Neuronal stem cell (in vitro differentiated cells): ENCODE data around the gene DNASE2.

Experiments
- DNase-seq: peaks from one replicate; pipeline ENCODE4 v3.0.0-alpha.2; 2013; ENCODE audit warnings: low spot score
- H2AFZ ChIP-seq: one replicate; pipeline ENCODE4 v1.6.1; 2013; ENCODE audit warnings: mild to moderate bottlenecking, low read length, inconsistent platforms
- H2AK5ac ChIP-seq: 2 replicates; pipeline ENCODE4 v1.6.1; 2013; ENCODE audit warnings: low read depth, mild to moderate bottlenecking, inconsistent platforms, low read length, moderate library complexity, mixed read lengths
- H2BK120ac ChIP-seq: 2 replicates; pipeline ENCODE4 v1.6.1; 2013; ENCODE audit warnings: low read depth, mild to moderate bottlenecking, inconsistent platforms, low read length, moderate library complexity, mixed read lengths
- H2BK12ac ChIP-seq: one replicate; pipeline ENCODE4 v1.6.1; 2013; ENCODE audit warnings: low read length, inconsistent platforms
- H2BK15ac ChIP-seq: 2 replicates; pipeline ENCODE4 v1.6.1; 2013; ENCODE audit warnings: mild to moderate bottlenecking, low read length, inconsistent platforms, mixed read lengths
- H2BK5ac ChIP-seq: one replicate; pipeline ENCODE4 v1.6.1; 2013; ENCODE audit warnings: inconsistent platforms, mild to moderate bottlenecking, low read length, moderate library complexity
- H3K14ac ChIP-seq: one replicate; pipeline ENCODE4 v1.6.1; 2013; ENCODE audit warnings: low read length, inconsistent platforms
- H3K18ac ChIP-seq: 2 replicates; pipeline ENCODE4 v1.6.1; 2013; ENCODE audit warnings: low read length, inconsistent platforms
- H3K23ac ChIP-seq: 2 replicates; pipeline ENCODE4 v1.6.1; 2013; ENCODE audit warnings: low read depth, mild to moderate bottlenecking, mixed read lengths, low read length, inconsistent platforms; ENCODE audit not compliant: poor library complexity
- H3K27ac ChIP-seq: replicated peaks from 3 replicates; pipeline ENCODE4 v1.5.1; 2013; ENCODE audit warnings: low read length, inconsistent platforms
- H3K27me3 ChIP-seq, 3 experiments: 2 replicates each; pipeline ENCODE4 v1.6.1; 2013; ENCODE audit warnings: low read length in 3 of 3, mild to moderate bottlenecking in 2 of 3, inconsistent platforms in 1 of 3, low read depth in 1 of 3, mixed read lengths in 1 of 3, moderate library complexity in 1 of 3; ENCODE audit not compliant: control insufficient read depth in 3 of 3, insufficient read depth in 3 of 3
- H3K36me3 ChIP-seq, 2 donors: replicated peaks in 1 of 2; 2 replicates each; pipeline ENCODE4 v1.6.1; 2013; ENCODE audit warnings: low read length in 2 of 2; ENCODE audit not compliant: control insufficient read depth in 2 of 2, insufficient read depth in 2 of 2
- H3K4ac ChIP-seq: 2 replicates; pipeline ENCODE4 v1.6.1; 2013; ENCODE audit warnings: inconsistent platforms, mild to moderate bottlenecking, low read length, moderate library complexity
- H3K4me1 ChIP-seq, 2 donors: 1 replicate in 1 of 2; 2 replicates in 1 of 2; pipeline ENCODE4 v1.6.1; 2013; ENCODE audit warnings: low read length in 2 of 2, low read depth in 1 of 2; ENCODE audit not compliant: control insufficient read depth in 2 of 2, insufficient read depth in 1 of 2
- H3K4me2 ChIP-seq: one replicate; pipeline ENCODE4 v1.6.1; 2013; ENCODE audit warnings: mild to moderate bottlenecking, low read length, inconsistent platforms; ENCODE audit not compliant: insufficient read depth, poor library complexity, severe bottlenecking
- H3K4me3 ChIP-seq, 2 donors: 2 replicates each; pipeline ENCODE4 v1.5.1; 2013; ENCODE audit warnings: low read length in 2 of 2, mild to moderate bottlenecking in 2 of 2, inconsistent platforms in 1 of 2, moderate library complexity in 1 of 2
- H3K79me1 ChIP-seq: one replicate; pipeline ENCODE4 v1.6.1; 2013; ENCODE audit warnings: low read depth, mild to moderate bottlenecking, inconsistent platforms, low read length, moderate library complexity
- H3K9ac ChIP-seq: one replicate; pipeline ENCODE4 v1.6.1; 2013; ENCODE audit warnings: mild to moderate bottlenecking, low read depth, low read length, inconsistent platforms; ENCODE audit not compliant: poor library complexity
- H3K9me3 ChIP-seq, 2 donors: replicated peaks in 1 of 2; 2 replicates each; pipeline versions ENCODE3 to v1.6.1; 2013; ENCODE audit warnings: low read length in 2 of 2, mild to moderate bottlenecking in 2 of 2, inconsistent platforms in 1 of 2, low read depth in 1 of 2, mixed read lengths in 1 of 2, moderate library complexity in 1 of 2; ENCODE audit not compliant: control insufficient read depth in 2 of 2, insufficient read depth in 1 of 2
- H4K8ac ChIP-seq: one replicate; pipeline ENCODE4 v1.6.1; 2013; ENCODE audit warnings: low read depth, mild to moderate bottlenecking, inconsistent platforms, low read length, moderate library complexity
- H4K91ac ChIP-seq: one replicate; pipeline ENCODE4 v1.6.1; 2013; ENCODE audit warnings: low read length, low read depth, mild to moderate bottlenecking, inconsistent platforms; ENCODE audit not compliant: poor library complexity
- WGBS, 2 donors: extraction: QIAGEN DNeasy Blood & Tissue Kit; methylation state at CpG; one replicate each; pipeline ENCODE4 v1.1.7; 2013; ENCODE audit warnings: missing lambda C conversion rate in 2 of 2, mixed read lengths in 1 of 2; ENCODE audit not compliant: insufficient read length in 2 of 2, insufficient replicate concordance in 1 of 2; ENCODE audit errors: extremely low coverage in 2 of 2; 5-methylcytosine and 5-hydroxymethylcytosine counted together

Gene DNASE2

GRCh38 chr19:12899891-12900518 lies 18.8 kb upstream of the DNASE2 start:
- no CpG with 5 or more reads among the region's 10 CpGs for WGBS, 2 donors
- Histone ChIP-seq H3K4ac (no peak overlapping the region), H3K18ac (no peak overlapping the region), H4K8ac (no peak overlapping the region), H4K91ac (no peak overlapping the region), H2BK5ac (no peak overlapping the region), H3K23ac (no peak overlapping the region), H3K27ac (no peak overlapping the region), H3K27me3 (no peaks in the 10 kb centered on the region), H3K14ac (no peak overlapping the region), H3K9ac (no peak overlapping the region), H2AK5ac (no peak overlapping the region), H3K4me3 (no peak overlapping the region), H3K9me3 (no peaks in the 10 kb centered on the region), H3K4me2 (no peak overlapping the region), H3K36me3 (peaks cover 24 to 52% of the 10 kb centered on the region in 2 donors), H3K4me1 (no peaks in the 10 kb centered on the region), H2BK120ac (no peak overlapping the region), H3K79me1 (peaks cover 2% of the 10 kb centered on the region), H2AFZ (no peak overlapping the region), H2BK15ac (no peak overlapping the region), H2BK12ac (no peak overlapping the region)
- no peak for DNase-seq

GRCh38 chr19:12896460-12896859 lies 15.2 kb upstream of the DNASE2 start:
- H2AFZ ChIP-seq = no peak overlapping the region
- no peak overlapping the region for H2BK15ac ChIP-seq
- H2BK12ac ChIP-seq = no peak overlapping the region
- no peak overlapping the region for H4K91ac ChIP-seq
- H3K4ac ChIP-seq = no peak overlapping the region
- H3K4me2 ChIP-seq = no peak overlapping the region
- H3K14ac ChIP-seq = no peak overlapping the region
- peaks cover 7% of the 10 kb centered on the region for H3K79me1 ChIP-seq
- no peak overlapping the region for H3K23ac ChIP-seq
- no peak for DNase-seq
- no peak overlapping the region for H3K18ac ChIP-seq
- H3K9ac ChIP-seq = no peak overlapping the region
- H3K4me1 ChIP-seq = peaks cover 3 to 4% of the 10 kb centered on the region in 2 donors
- peak overlapping the region; percentile 32 for H2BK5ac ChIP-seq
- H3K9me3 ChIP-seq = peaks cover 0 to 2% of the 10 kb centered on the region in 2 donors
- no peaks in the 10 kb centered on the region for H3K27me3 ChIP-seq
- H3K27ac ChIP-seq = no peak overlapping the region
- no peak overlapping the region for H2BK120ac ChIP-seq
- WGBS, 2 donors = no CpG with 5 or more reads among the region's 17 CpGs
- no peak overlapping the region for H3K4me3 ChIP-seq
- H3K36me3 ChIP-seq = peaks cover 39 to 66% of the 10 kb centered on the region in 2 donors
- H2AK5ac ChIP-seq = no peak overlapping the region
- H4K8ac ChIP-seq = no peak overlapping the region

GRCh38 chr19:12893582-12893981 lies 12.3 kb upstream of the DNASE2 start:
- Histone ChIP-seq H3K4me3 (no peak overlapping the region), H3K4ac (no peak overlapping the region), H3K14ac (no peak overlapping the region), H2BK12ac (no peak overlapping the region), H3K18ac (no peak overlapping the region), H4K91ac (no peak overlapping the region), H4K8ac (no peak overlapping the region), H3K4me1 (peaks cover 4 to 8% of the 10 kb centered on the region in 2 donors), H3K79me1 (peaks cover 11% of the 10 kb centered on the region), H3K36me3 (peaks cover 34 to 49% of the 10 kb centered on the region in 2 donors), H3K4me2 (no peak overlapping the region), H2BK5ac (no peak overlapping the region), H3K23ac (no peak overlapping the region), H2BK120ac (no peak overlapping the region), H3K9ac (no peak overlapping the region), H3K9me3 (peaks cover 0 to 2% of the 10 kb centered on the region in 2 donors), H2AK5ac (no peak overlapping the region), H3K27ac (no peak overlapping the region), H2AFZ (no peak overlapping the region), H2BK15ac (no peak overlapping the region), H3K27me3 (peaks cover 0 to 6% (median 0%) of the 10 kb centered on the region in 3 experiments)
- no peak for DNase-seq
- WGBS, 2 donors = no CpG with 5 or more reads among the region's 5 CpGs

- H3K4me1 ChIP-seq = peaks cover 4 to 8% of the 10 kb centered on the region in 2 donors
- H3K79me1 ChIP-seq = peaks cover 10% of the 10 kb centered on the region
- H4K8ac ChIP-seq = no peak overlapping the region
- peak overlapping the region; percentile 88 for H2AFZ ChIP-seq
- H3K23ac ChIP-seq = peak overlapping the region; percentile 25
- WGBS, 2 donors = no CpG with 5 or more reads among the region's 26 CpGs
- no peak overlapping the region for H2BK12ac ChIP-seq
- H3K27ac ChIP-seq = no peak overlapping the region
- H3K4ac ChIP-seq = no peak overlapping the region
- DNase-seq = no peak
- no peak overlapping the region for H2BK15ac ChIP-seq
- H3K36me3 ChIP-seq = peaks cover 21 to 29% of the 10 kb centered on the region in 2 donors
- H4K91ac ChIP-seq = no peak overlapping the region
- peaks cover 0 to 26% (median 8%) of the 10 kb centered on the region in 3 experiments for H3K27me3 ChIP-seq
- peak overlapping the region; percentile 36 for H2AK5ac ChIP-seq
- H2BK5ac ChIP-seq = no peak overlapping the region
- peaks cover 0 to 2% of the 10 kb centered on the region in 2 donors for H3K9me3 ChIP-seq
- peak overlapping the region; percentile 98 for H3K4me2 ChIP-seq
- peak overlapping the region; percentile 90 to 99 for H3K4me3 ChIP-seq
- peak overlapping the region; percentile 47 for H3K14ac ChIP-seq
- H3K9ac ChIP-seq = peak overlapping the region; percentile 92
- no peak overlapping the region for H2BK120ac ChIP-seq
- H3K18ac ChIP-seq = no peak overlapping the region
These were observed 10.3 kb upstream of the DNASE2 start for GRCh38 chr19:12891553-12892021.
